Hematopoietic multipotent progenitor cell (in vitro differentiated cells): ENCODE results near the gene TOX3. TPM values are rescaled to one million over a fixed set of nuclear protein-coding genes. Genes with fewer than 3 reads are reported as not detected.

Experiments
- DNase-seq, 3 donors: peaks; one replicate each; pipeline ENCODE4 v3.0.0-alpha.2; 2011 to 2015; ENCODE audit warnings: low read depth in 2 of 3, low spot score in 2 of 3
- total RNA-seq: library from RNA; depleted of rRNA; stranded (reverse); fragments of >200 nt; gene quantifications from one replicate; pipeline ENCODE4 v1.2.3, GENCODE V29; 2012

TOX3 gene
- total RNA-seq: under 0.01 TPM

DNA sequence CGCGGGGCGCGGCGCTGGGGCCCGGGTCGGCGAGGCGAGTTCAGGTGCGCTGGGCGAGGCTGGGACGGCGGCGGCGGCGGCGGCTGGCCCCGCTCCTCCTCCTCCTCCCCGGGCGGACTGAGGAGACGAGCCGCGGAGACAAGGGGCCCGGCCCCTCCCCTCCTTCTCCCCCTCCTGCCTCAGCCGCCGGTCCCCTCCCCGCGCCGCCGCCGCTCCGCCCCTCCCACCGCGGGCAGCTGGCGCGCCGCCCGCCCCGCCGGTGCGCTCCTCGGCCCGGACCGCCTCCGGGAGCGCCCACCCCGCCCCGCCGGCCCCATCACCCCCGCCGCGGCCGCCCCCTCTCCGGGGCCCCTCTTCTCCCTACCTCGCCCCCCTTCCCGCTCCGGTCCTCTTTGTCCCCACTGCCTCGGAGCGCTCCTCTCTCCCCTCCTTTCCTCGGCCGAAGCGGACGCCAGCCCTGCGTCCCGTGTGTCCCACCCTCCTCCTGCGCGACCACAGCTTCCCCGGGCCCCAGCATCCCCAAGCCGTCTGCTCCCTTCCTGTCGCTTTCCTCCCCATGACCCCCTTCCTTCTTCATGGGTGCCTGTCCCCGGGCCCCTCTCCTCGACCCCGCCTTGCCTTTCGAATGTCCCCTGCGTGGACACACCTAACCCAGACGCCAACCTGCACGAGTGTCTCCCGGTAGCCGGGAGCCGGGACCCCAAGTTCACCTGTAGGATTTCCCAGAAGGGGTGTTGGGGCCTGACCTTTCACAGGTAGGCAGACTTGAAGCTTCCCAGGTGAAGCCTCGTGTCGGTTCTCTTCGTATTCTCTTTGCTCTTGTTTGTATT lies at the start of gene TOX3:
Gene TOX3 (minus strand): TSS at position 140 of the 830 bp plus-strand sequence. CDS start 420 bp downstream, outside the sequence.
- DNase-seq: no peak

DNA sequence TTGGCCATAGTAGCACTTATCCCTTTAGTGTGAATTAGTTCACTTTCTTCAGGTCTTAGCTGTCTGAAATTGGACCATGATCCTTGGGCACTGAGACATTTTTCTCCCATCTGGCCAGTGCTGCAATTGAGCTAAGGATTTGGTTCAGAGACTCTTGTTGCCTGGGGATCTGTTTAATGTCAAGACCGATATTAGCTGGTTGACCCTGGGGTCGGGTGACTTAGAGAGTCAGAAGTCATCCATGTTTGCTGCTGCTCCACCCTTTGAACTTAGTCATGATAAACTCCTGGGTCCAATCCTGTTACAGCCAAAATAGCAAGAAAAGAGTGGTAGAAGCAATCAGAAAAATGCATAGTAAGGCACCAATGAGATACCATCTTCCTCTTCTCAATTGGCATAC lies 45.8 kb upstream of the TOX3 start:
- DNase-seq: no peak

DNA sequence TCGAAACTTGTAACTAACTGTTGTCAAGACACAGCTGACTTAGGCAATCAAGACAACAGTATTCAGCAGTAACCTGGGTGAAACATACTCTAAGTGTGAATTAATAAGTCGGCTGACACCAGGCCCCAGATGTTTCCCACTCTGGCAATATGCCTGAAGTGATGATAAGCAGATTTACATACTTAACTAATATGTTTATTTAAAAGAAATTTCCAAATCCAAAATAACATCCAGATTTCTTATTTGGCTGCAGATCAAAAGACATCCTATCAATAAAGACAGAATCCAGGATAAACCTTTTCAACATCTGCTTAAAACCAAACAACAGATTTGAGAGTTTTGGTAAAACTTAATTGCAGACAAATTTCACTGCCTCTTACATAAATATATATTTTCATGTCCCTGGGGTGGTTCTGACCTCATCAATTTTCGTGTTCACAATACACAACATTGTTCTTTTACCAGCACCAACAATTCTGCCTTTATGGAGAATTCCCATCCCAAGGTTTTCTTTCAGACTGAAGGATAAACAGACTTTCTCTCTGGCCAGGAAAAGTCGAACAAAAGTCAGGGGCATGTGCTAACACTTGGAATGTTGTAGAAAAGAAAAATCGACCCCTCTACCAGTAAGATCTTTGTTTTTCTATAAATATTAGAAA lies 45.1 kb upstream of the TOX3 start:
- no peak for DNase-seq

DNA sequence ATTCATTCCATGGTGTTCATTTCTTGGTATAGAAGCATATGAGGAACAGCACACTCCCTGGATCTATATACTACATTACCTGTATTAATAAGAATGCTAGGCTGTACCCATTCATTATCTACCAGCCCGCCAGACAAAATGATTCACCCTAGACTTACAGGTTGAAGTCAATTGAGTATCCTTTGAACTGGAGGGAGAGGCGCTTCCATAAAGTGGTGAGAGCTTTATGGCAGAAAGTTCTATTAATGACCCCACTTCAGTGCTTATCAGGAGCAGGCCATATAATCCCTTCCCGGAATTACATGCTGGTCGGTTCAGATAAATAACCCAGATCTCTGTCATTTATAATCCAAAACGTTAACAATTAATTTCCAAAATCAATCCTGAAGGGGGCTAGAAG lies 44.5 kb upstream of the TOX3 start:
- no peak for DNase-seq

DNA sequence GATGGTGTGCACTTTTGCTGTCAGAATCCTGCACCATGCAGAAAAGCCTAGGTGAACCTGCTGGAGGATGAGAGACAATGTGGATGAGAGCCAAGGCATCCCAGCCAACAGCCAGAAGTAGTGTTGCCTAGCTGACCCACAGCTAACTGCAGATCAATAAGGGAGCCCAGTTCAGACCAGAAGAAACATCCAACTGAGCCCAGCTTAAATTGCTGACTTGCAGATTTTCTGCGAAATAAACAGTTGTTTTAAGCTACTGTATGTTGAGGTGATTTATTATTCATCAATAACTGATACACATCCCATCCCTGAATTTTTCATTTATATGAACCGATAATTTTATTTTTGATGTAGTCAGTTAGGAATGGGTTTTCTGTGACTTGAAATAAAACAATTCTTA lies 39.2 kb upstream of the TOX3 start:
- no peak for DNase-seq

DNA sequence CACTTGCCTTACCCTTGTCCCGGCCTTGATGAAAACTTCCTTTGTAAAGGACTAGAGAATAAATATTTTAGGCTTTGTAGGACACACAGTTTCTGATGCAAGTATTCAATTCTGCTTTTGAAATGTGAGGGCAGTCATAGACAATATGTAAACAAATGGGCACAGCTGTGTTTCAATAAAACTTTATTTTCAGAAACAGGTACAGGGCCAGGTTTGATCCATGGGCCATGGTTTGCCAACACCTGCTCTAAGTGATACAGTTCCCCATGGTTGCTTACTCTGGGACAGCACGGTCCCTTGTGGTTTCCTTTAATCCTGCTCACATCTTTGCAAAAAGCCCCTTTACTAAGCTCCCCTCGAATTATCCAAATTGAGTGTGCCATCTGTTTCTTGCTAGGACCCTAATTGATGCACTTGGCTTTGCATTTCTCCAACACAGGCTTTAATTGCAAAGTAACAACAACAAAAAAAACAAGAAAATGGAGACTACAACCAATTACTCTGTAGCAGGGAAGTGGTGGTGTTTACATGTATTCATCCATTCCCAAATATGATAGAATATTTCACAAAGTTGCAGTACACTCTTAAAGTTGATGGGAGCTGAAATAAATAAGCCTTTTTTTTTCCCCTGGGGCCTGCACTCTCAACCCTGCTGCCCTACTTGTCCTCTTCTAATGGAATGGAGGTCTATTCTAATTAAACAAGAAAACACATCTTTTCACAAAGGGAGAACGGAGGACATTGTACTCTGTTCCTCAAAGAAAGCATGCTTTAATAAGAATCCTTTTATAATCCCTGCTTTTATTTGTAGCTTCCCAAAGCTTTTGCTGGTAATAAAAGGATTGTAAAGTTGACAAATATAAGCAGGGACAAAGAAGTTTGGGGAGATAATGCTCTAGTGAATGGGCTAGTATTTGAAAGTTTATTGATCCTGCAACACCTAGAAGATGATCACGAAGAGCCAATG lies 37.7 kb upstream of the TOX3 start:
- no peak for DNase-seq

DNA sequence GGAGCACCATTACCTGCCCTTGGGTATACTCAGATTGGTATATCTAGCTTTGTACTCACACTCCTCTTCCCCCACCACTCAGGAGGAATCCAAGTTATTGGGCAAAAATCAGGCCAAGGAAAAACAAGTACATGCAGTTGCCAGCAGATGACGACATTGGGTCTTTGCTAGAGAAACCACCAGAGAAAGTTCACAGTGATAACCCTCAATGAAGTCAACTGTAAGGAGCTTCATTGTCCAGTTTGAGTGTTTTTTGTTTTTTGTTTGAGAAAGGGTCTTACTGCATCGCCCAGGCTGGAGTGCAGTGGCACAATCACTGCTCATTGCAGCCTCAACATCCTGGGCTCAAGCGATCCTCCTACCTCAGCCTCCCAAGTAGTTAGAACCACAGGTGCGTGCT lies 34.6 kb upstream of the TOX3 start:
- no peak for DNase-seq

DNA sequence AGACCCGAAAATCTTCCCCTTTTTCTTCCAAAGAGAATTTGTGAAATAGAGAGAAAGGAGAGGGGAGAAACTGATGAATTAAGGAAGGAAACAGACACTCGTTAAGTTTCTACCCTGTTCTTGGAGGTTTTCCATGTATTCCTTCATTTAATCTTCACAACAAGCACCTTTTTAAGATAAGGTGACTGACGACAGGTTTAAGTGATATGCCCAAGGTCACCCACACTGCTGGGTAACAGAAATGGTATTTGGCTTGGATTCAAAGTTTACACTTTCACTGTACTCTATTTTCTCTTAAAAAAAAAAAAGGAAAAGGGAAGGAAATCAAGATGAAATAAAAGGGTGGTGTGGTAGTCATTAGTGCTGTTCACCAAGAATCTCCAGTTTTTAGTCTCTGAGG lies 33.5 kb upstream of the TOX3 start:
- no peak for DNase-seq

DNA sequence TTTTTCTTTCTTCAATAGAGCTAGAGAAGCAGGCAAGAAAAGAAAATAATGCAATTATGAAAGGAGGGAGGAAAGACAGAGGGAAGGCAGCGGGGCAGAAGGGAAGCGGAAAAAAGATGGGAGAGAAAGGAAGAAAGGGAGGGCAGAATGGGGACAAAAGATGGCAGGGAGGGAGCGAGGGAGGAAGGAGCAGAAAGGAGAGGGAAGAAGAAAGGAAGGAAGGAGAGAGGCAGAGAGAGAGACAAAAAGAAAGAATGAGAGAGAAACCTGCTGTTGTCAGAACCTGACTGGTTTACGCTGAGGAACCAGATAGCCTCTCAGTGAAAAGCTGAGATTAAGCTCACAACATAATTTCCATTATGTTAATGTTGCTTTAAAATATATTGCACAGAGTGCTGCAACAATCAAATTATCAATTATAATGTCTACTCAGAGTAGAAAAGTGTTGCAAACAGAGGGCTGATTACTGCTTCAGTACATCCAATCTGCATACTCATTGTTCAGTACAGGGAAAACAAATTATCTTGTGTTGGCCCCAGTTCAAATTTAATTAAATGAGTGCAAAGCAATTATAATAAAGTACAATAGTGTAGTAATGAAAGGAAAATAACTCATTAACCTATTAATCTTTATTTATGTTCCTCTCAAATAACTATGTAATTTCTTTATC lies 32.0 kb upstream of the TOX3 start:
- DNase-seq: no peak

DNA sequence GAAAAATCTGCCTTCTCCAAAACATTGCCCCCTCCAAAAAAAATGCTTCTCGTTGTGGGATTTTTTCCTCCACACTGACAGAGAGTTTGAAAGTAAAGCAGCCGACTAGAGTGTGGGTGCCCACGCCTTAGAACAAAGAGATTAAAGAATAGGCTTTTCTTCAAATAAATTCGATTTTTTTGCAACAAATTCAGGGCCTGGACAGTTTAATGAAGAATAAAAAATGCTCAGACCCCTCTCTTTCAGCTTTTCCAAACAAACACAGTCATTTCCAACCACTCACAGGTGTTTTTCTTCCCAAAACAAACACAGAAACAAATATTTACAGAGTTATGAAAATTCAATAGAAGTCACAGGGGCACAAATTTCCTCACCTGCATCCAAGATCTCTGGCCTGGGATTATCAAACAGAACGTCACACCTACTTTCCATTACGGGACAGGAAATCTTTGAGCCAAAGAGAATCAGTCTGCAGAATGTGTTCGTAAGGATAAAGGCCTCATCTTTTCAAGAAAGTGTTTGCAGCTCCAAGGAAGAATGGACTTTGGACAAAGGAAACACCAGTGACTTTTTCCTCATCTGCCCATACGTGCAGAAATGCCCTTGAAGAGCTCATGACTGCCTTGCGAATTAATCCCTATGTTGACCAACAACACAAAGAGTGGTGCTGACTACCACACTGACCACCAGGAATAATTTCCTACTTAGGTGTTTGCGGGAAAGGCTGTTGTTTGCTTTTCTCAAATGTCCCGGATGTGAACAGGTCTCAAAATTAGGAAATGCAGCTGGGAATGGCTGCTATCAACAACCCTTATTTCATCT lies 31.3 kb upstream of the TOX3 start:
- DNase-seq: no peak

DNA sequence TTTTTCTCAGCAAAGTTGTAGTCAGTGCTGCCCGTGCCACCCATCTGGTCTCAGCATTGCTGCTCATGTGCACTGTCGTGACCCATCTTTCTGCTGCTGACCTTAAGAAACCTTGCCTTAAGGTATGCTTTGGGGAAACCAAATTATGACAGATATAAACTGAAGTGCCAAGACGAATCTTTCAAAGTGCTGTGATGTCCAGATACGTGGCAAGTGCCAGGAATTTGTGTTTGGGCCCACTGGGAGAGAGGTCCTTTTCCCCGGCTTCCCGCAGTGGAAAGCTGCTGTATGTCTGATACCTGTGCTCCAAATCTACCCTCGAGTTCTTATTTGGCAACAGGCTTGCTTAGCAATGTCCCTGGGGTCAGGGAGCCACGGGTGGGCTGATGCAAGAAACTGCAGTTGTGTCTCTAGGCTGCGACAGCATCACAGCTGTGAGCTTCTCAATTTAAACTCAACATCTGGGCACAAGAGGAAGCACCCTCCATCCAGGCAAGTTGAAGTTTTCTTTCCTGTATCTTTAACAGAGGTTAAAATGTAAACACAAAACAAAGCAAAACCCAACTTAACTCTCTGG lies 30.3 kb upstream of the TOX3 start:
- DNase-seq: no peak

DNA sequence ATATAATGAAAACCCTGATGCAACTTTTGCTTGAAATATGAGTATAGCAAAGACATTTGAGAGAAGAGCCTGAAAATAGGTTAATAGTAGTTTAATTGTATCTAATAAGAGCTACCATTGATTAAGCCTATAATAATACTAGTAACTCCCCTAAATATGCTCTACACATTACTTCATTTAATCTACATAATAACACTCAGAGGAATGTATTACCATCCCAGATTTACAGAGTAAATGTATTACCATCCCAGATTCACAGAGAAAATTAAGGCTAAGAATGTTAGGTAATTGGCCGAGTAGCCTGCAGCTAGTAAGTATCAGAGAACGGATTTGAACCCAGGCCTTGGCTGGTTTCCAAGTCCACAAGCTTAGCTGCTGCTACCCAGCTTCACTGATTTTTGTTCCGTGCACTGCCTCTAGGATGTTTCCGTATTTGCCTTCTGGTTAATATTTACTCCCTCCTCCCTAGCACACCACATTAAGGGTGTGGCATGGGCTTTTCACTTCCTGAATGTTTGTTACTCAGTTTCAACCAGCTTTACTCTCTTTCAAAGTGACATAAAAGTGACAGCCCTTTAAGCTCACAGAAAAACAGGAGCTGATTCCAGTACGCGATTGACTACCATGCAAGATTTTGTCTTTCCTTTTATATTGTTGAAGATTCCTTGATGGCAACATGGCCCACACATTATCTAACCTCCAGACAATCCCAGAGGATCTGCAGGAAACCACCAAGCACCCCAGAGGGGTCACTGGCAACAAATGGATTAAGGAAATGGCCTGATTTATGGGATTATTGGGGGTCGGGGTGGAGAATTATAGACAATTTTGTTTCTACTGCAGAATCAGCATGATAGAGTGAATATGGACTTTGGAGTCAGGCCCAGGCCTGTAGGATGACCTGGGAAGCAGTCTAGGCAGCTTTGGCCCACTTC lies 26.7 kb upstream of the TOX3 start:
- DNase-seq: no peak

DNA sequence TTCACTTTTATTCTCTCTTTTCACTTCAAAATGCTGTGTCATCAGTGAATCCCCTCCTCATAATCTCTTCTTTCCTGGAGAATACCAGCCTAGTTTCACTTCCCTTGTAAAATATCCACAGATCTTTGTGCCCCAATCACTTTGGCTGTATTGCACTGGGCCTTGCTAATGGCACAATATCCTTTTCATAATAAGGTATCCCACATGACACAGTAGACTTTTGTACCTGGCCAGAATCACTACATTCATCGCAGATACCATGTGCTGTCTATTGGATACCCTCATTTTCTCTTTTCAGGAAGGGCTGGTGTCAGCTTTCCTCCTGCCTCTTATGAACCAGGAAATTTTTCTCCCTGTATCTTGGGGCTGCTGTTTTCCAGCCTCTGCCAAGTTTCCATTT lies 25.7 kb upstream of the TOX3 start:
- no peak for DNase-seq

DNA sequence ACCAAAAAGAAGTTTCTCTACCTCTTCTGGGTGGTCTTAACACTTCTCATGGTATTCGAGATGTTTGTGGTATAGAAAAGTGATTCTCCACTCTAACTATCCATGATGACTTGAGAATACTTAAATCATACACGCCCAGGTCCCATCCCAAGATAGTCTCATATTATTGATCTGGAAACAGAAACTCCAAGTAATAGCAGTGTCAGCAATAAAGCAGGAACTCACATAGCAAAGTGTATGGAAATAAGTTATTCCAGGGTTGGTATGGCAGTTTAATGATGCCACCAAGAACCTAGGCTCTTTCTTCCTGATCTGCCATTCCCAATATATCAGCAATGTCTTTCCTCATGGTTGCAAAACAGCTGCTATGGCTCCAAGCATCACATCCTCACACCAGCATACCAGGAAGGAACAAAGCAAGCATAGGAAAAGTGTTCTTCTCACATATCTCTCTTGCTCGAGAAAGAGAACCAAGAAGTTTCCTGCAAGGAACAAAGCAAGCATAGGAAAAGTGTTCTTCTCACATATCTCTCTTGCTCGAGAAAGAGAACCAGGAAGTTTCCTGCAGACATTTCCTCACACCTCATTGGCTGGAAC lies 23.6 kb upstream of the TOX3 start:
- DNase-seq: no peak

DNA sequence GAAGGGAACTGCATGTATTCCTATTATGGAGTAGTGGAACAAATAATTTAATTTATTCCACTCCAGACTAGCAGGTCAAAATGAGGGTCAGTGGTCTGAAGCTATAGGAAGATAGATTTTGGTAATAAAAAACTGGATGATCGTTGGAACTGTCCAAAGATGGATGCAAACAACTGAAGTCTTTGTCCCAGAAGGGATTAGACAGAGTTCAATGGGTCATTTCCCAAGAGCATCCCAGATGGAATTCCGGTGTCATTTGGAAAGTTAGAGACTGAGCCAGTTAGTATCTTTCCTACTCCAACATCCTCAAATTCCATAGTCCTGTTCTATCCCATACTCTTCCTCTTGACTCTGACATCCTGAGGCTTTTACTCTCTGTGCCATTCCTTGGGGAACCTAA lies 22.8 kb upstream of the TOX3 start:
- no peak for DNase-seq

DNA sequence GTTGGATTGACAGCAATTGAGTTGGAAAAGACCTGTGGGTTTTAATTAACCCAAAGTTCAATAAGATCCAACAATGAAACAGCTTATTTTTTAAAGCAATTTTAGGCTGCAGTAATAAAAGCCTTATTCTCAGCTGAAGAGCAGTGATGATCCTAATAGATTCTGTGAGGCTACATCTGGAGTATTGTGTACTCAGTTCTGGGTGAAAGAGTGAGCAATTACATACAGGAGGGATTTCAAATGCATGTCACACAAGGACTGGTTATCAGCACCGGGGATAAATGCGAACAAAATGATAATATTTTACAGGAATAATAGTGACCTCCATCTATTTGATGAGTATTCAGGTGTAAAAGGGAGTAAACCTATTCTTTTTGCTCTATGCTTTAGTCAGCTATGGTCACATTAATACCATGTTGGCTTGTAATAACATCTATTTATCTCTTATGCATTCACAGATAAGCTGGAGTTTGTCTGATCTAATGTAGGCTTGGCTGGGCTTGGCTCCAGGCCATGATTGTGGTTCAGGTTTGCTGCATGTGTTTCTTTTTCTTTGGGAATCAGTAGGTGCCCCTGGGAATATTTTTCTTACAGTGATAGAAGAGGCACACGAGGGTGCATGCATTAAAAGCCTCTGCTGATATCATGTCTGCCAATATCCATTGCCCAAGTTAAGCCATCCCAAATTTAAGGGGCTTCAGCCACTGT lies 22.2 kb upstream of the TOX3 start:
- no peak for DNase-seq

DNA sequence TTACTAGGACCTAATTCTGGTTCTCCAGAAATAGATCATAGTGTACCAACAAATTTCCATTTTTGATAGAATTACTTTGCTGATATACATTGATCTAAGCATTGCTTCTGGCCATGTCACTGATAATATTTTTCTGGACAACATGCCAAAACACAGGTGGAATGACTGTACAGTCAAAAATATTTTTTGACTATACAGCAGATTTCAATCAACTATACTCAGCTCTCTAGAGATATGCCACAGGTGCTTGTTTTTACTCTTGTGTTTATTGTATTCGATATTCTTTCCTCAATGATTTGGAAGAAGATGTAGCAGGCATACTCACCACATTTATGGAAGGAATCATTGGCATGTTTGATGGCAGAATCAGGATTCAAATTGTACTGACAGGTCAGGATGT lies 21.6 kb upstream of the TOX3 start:
- DNase-seq: no peak
